ENCODE results near the gene ATXN10.
A peak's percentile ranks its signal among the peaks of the same experiment; 100 is the strongest.
"Not testable (repeated sequence)": the region's sequence is repeated elsewhere in the genome, so short reads cannot be mapped to it uniquely, and the experiment has no call there.

The ATXN10 gene

DNA sequence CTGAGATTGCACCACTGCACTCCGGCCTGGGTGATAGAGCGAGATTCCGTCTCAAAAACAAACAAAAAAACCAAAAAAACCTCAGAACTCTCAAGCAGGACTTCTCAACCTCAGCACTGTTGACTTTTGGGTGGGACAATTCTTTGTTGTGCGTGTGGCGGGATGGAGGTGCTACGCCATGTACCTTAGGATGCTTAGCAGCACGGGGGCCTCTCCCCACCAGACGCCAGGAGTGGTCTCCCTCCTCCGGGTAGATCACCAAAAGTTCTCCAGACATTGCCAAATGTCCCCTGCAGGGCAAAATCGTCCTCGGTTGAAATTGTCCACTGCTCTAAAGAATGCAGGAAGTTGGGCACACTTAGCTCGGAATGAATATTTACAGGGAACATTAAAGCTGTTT, 26.9 kb upstream of the ATXN10 start:
- DNase-seq (ENCODE audit: low read depth in 2 of 2): no peak

DNA sequence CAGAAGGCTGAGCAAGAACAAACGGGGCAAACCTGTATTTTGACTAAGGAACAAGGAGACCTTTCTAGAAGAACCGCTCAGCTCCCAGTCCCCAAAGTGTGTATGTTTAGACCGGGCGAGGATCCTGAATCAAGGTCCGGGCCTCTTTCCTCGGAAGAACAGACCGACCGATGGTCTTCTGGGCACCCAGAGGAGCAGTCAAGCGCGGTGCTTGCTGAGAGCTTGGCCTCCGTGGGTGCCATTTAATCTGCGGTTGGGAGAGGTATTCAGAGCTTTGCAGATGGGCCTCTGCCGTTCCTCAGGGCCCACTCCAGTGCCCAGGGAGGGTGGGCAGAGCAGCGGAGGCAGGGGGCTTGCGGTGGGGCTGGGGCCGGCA, 26.5 kb upstream of the ATXN10 start:
- no peak for DNase-seq (ENCODE audit: low read depth in 2 of 2)

DNA sequence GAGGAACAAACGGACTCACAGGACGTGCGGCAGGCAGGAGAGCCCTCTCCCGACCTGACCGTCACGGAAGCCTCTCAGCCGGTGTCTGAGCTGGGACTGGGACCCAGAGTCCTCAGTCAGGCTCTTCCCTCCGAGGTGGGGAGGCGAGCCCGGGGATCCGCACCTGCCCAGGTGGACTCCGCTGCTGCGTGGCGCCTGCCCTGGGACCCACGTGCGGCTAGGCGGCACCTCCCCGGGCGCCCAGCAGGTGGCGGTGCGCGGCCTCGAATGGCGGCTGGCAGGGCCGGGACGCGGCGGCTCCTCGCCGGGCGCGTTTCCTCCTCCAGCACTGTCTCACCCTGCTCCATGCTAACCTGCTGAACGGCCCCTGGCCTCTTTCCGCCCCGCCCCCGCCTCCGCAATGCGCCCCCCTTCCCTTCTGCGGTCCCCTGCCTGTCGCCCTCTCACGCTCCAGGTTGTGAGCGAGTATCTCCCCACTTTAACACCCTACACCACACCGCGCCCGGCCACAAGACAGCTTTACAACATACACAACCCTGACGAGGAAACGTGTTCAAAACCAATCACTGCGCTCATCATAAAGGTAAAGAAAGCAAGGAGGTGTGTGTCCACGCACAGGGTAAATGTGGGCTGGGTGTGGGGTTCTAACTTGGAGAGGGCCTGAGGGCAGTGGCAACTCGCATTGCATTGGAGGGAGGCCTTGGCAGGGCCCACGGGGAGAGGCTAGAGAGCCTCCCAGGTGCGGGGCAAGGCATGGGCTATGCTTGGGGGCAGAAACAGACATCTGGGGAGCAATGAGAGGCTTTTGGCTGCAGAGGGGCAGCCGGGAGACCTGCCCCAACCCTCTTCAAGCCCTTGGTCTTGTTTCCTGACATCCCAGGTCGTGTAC, 25.9 kb upstream of the ATXN10 start:
- peak; percentile 62 to 75 for DNase-seq (ENCODE audit: low read depth in 2 of 2)

DNA sequence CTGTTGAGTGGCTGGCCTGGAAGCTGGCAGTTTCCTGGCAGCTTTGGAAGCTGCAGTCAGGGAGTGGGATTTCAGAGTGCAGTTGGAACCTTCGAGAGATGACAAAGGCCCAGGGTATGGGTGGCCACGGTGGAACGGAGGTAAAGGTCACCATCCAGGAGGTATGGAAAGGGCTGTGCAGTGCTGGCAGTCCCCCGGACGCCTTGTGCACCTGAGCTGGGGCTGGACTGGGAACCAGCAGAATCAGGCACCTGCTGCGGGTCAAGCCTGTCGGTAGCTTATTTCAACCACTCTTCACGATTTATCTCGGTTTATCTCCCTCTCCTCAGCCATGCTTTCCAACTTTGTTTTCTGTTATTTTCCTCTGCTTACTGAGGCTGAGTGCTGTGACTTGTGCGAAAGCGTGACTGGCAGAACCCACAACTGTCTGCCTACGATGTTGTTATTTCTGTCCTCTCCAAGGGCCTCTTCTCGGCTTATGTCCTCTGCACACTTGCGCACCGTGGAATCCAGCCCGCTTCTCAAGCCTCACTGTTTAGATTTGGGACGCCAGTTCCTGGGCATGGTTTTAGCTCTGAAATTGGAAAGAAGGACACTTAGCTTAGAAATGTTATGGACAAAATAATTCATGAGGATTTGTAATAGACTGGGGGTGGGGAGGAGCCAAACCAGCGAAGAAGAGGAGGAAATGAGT, 24.0 kb upstream of the ATXN10 start:
- no peak for DNase-seq (ENCODE audit: low read depth in 2 of 2)

DNA sequence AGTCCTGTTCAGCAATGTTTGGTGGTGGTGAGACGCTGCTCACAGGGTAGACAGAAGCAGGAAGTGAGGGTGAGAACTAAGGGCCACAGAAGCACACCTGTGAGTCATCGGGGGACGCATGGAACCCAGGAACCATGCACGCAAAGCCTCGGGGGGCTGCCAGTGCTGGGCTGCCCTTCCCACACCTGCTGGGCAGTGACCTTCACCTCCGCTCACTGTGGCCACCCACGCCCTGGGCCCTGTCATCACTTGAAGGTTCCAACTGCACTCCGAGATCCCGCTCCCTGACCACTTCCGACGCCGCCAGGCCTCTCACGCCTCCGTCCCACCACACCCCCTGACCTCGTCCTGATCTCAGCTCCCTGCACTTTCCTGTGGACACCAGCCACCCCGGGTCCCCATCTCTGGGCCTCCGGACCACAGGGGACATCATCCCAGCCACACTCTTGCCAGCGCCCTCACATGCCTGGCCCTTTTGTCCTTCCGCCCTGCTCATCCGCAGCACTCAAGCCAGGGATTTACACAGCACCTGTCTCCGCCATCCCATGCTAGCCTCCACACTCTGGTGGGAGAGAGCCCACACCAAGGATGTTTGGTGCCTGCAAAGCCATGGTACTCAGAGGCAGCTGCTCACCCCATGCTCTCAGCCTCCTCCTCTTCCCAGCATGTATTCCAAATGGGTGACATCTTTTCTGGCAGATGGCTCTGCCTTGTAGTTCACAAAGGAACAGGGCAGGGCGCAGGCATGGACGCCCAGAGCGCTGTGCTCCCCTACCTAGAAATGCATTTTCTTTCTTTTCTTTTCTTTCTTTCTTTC, 23.1 kb upstream of the ATXN10 start:
- DNase-seq (ENCODE audit: low read depth in 2 of 2): no peak

DNA sequence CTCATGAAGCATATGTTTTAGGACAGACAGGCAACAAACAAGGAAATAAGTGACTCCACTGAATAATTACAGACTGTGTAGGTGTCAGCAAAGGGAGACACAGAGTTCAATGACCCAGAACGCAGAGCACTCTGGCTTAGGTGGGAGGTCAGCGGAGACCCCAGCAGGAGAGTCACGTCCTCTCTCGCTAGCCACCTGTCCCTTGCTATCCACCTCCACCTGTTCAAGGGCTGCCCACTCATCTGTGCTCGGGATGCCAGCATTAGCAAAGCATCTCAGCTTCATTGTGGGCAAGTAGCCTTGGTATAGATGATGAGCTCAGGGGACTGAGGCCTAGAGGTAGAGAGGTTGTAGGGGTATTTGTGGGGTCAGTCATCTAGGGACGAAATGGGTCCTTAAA, 21.8 kb upstream of the ATXN10 start:
- DNase-seq (ENCODE audit: low read depth in 2 of 2): no peak

DNA sequence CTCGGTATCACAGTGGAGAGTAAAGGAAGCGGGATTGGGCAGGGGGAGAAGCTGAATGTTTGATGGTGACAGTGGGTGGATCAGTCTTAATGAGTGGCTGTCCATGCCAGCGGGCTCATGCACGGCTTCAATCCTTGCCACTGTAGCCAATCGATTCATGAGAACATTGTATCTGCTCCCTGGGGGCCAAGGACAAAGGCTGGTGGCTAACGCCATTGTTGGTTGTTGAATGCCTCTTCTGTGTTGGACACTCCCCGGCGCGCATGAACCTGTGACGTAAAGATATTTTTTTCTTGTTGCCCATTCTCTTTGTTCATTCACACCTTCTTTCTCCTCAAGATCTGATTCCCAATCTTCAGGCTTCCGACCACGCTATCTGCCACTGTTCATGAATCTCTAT, 20.9 kb upstream of the ATXN10 start:
- no peak for DNase-seq (ENCODE audit: low read depth in 2 of 2)

DNA sequence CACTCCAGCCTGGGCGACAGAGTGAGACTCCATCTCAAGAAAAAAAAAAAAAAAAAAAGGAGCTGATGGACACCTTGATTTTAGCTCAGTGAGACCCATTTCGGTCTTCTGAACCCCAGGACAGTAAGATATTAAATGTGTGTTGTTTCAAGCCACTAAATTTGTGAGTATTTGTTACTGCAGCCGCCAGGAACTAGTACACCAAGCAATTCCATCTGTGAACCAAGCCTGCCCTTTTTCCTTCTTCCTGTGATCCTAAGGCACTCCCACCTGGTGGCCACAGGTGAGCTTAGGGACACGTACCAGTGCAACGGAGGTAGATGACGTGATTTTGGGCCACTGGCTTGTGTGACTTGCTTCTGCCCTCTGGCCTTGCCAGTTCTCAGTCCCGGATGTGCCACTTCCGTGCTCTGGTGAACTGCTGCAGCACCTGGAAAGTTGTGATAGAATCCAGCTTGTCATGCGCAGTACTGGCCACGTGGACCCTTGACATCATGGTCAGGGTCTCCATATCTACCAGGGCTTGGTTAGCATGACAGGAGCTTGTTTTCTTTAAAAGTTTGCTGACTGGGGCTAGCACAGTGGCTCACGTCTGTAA, 19.6 kb upstream of the ATXN10 start:
- no peak for DNase-seq (ENCODE audit: low read depth in 2 of 2)

DNA sequence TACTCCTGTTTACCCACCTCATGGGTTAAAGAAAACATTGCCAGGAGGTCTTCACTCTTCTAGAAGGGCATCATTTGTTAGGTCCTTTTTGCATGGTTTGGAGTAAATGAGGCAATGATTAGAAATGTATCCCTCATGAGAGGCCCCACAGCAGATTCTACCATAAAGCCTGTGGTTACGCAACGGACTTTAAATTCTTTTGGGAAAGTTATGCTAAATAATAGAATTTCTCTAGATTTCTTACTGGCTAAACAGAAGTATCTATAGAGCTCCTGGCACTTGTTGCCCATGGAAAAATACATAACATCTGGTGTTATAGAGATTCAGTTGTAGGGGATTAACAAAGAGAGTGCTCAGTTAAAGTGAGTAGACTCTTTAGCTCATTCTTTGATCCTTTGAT, 15.1 kb upstream of the ATXN10 start:
- DNase-seq (ENCODE audit: low read depth in 2 of 2): no peak

DNA sequence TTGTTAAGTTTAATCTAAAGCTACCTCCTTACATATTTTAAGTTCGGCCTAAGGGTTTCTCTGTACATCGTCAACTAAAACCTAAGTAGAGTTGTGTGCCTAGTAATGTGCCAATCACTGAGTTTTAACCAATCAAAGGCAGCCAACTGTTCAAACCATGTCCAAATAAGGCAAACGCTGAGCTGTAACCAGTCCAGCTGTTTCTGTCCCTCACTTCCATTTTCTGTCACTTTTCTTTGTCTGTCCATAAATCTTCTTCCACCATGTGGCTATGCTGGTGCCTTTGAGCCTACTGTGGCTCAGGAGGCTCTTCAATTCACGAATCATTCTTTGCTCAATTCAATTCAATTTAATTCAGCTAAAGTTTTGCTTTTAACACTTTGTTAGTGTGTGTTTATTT, 13.9 kb upstream of the ATXN10 start:
- no peak for DNase-seq (ENCODE audit: low read depth in 2 of 2)

DNA sequence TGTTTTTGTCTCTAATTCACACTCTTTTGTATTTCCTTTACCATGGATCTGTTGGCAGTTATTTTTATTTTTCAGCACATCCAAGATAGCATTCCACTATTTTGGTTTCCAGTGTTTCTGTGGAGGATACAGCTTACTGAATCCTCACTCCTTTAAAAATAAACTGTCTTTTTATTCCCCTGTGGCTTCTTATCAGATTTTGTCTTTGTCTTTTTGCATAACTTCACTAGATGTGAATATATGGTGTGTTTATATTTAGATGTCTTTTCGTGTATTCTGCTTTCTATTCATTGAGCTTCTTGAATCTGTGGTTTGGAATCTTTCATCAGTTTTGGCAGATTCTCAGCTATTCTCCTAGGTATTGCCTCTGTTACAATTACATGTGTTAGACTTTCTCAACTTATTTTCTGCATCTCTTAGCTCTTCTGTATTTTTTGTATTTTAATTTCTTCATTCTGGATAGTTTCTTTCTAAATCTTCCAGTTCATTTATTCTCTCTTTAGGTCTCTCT, 7.4 kb upstream of the ATXN10 start:
- no peak for DNase-seq (ENCODE audit: low read depth in 2 of 2)

DNA sequence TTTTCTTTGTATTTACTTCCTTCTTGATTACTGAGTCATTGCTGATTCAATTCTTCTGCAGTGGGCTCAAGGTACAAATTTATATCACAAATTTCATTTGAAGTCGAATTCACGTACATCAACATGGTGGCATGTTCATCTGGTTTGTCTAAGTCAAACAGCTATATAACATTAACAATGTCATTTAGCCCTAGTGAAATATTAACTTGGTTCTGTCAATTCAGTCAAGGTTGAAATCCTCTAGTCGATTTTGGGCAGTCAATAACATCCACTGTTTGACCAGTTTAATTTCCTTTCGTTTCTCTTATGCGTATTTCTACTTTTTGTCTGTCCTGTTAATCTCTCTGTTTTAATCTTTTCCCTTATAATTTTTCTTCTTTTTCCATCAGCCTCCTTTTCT, 4.1 kb upstream of the ATXN10 start:
- DNase-seq (ENCODE audit: low read depth in 2 of 2): no peak

DNA sequence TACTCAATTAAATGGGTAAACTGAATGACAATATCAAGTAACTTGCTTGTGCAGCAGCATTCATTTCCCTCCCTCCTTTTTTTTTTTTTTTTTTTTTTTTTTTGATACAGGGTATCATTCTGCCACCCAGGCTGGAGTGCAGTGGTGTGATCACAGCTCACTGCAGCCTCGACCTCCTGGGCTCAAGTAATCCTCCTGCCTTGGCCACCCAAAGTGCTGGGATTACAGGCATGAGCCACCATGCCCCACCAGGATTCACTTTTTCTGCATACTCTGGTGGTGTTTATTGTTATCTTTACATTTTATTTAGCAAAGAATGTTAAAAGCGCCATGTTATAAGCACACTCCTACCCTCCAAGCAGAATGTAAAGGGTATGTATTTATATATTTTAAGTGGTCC, 1.3 kb upstream of the ATXN10 start:
- not testable (repeated sequence) for DNase-seq (ENCODE audit: low read depth in 2 of 2)

DNA sequence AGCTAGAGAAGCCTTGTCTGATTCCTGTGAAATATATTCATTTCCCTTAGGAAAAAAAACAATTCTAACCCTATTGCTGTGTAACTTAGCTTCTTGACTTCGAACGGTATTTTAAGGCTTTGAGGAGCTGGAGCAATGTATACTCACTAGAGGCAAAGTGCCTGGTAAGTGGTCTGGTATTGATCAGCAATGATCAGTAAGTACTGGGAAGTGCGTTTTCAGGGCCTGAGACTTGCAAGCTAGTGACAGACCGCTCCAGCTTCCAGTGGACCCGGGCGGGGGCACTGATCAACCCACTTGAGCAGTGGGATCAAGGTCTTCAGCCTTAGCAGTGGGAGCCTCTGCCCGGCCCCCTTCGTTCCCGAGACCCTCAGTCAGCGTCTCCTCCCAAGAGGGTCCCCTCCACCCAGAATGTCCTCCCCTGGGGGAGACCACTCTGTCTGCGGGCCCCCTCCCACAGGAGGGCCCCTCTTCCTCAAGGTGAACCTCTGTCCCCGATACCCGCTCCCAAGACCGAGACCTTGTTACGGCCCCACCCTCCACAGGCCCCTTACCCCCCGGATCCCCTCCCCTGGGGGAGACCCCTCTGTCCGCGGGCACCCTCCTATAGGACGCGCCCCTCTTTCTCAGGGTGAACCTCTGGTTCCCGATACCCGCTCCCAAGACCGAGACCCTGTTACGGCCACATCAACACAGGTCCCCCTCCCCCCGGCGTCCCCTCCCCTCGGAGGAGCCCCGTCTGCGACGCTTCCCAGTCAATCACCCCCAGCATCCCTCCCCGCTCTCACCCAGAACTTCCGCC, 452 bp upstream of the ATXN10 start:
- no peak for DNase-seq (ENCODE audit: low read depth in 2 of 2)

DNA sequence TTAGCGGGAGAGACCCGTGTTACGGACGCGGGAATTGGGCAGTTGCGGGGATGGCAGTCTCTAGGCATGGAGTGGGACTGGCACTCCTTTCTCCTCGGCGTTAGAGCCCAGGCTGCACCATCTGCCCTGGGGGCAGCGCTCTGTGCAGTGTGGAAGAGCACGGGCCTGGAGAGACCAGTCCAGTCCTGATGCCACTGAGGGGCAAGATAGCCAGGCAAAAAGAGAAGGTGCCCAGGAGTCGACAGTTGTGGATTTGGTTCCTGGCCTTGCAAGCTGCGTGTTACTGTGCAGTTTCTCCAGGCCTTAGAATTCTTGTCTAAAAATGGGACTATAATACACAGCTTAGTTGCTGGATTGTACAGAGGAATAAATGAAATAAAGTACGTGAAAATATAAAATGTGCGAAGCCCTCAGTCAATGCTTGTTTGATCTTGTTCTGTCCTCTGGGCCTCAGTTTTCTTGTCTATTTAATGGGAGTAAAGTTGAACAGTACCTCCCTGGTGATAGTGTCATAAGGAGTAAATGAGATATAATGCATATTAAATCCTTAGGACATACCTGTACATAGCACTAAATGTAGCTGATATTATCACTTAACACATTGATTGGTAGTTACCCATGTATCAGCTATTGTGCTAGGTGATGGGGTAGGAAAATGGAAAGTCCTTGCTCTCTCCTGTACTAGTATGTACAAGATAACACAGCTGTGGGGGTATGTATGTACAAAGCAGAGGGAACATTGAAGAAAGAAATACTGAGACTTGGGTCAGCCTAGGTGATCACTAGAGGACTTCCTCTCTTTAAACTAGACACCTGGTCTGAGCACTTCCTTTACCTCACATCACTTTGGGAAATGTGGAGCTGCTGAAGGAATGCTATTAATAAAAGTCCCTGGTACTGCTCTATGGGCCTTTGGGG, 1.2 kb downstream of the ATXN10 start:
- DNase-seq (ENCODE audit: low read depth in 2 of 2): no peak

DNA sequence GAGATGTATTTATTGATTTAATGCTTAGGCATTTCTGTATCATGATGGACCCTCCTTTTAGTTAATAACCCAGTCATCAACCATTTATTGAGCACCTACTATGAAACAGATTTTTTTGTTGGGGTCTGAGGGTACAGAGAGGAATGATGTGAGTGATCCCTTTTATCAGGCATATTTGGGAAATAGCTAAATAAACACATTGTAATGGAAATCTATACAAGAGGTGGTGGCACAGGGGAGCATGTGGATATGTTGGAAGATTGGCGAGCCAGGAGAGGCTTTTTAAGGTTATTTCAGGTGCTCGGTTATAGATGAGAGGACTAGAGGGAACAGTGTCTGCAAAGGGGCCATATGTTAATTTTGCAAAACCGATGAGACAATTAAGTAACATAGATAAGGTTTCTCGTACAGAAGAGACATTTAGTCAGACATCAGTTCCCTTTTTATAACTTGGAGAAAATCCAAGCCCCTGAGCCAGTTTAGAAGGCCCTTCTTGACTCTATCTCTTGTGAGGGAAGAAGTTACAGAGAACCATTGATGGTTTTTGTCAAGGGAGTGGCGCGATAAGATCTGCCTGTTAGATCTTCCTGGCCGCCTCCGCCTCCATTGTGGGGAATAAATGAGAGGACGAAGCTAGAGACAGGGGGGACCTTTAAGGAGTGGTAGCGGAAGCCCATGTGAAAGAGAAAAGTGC, 2.0 kb downstream of the ATXN10 start:
- DNase-seq (ENCODE audit: low read depth in 2 of 2): no peak

DNA sequence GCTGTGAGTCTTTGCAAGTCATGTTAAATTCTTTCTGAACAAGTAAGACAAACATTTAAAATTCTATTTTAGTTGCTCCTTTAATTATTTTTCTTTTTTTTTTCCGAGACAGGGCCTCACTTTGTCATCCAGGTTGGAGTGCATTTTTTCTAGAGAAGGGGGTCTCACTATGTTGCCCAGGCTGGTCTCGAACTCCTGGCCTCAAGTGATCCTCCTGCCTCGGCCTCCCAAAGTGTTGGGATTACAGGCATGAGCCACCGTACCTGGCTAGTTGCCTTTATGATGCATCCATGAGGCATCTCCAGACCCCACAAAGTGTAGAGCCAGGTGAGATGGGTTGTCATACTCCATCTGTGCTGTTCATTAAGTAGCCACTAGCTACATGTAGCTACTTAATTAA, 4.4 kb downstream of the ATXN10 start:
- DNase-seq (ENCODE audit: low read depth in 2 of 2): no peak

DNA sequence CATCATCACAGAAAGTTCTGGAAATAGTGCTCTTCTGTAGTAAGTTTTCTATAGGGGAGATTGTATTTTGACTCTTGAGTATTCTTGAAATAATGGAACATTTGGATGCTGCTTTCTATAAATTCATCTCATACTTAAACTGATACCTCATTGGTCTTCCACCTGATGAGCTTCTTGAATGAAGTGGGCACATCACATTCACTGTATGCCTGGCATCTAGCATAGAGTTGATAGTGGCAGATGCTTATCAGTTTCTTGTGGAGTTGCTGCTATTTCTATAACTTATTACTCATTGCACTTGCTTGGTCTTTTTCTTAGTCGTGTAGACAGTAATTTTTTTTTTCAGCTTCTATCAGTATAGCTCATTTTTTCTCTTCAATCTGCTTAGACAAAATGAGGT, 5.4 kb downstream of the ATXN10 start:
- no peak for DNase-seq (ENCODE audit: low read depth in 2 of 2)

Data from stimulated activated CD4-positive, alpha-beta T cell treated with anti-CD3 and anti-CD28 coated beads, Interleukin-12 subunit alpha, Interleukin-12 subunit beta, amount 100 ng/mL, for 24 hours (primary cell).